Stimulated activated CD4-positive, alpha-beta T cell treated with anti-CD3 and anti-CD28 coated beads, Interleukin-1b, Interleukin-23, amount 100 ng/mL, for 24 hours (primary cell): ENCODE results near the gene NPW.

Experiments
- DNase-seq, 4 experiments: peaks; one replicate each; pipeline ENCODE4 v3.0.0-alpha.2; 2020; ENCODE audit warnings: low read depth in 4 of 4, low spot score in 1 of 4

The NPW gene

GRCh38 chr16:2019518-2019920, at the start of gene NPW:
NPW (plus strand) TSS chr16:2019785.
- DNase-seq = no peak

- DNase-seq = peak; percentile 84 to 94 (median 92)
Measured at GRCh38 chr16:1971796-1972489, 47.6 kb upstream of the NPW start, which contains the start of gene TBL3. TBL3 (plus strand) TSS chr16:1972053; CDS start chr16:1972165, 112 bp downstream.

- DNase-seq = no peak
Measured at GRCh38 chr16:1972490-1972877, 47.1 kb upstream of the NPW start.

GRCh38 chr16:1973461-1974156, 46.0 kb upstream of the NPW start:
- no peak for DNase-seq

- no peak for DNase-seq
Measured at GRCh38 chr16:1974157-1975070, 45.2 kb upstream of the NPW start.

GRCh38 chr16:1975432-1976215, 44.0 kb upstream of the NPW start:
- DNase-seq = no peak

- no peak for DNase-seq
Measured at GRCh38 chr16:1976216-1976520, 43.4 kb upstream of the NPW start.

GRCh38 chr16:1976951-1977874, 42.4 kb upstream of the NPW start:
- no peak for DNase-seq

GRCh38 chr16:1977875-1978268, 41.7 kb upstream of the NPW start:
- no peak for DNase-seq

GRCh38 chr16:1978476-1979120, 41.0 kb upstream of the NPW start:
- no peak for DNase-seq

GRCh38 chr16:1979271-1980029, 40.1 kb upstream of the NPW start:
- DNase-seq = no peak

GRCh38 chr16:1980030-1980769, 39.4 kb upstream of the NPW start:
- DNase-seq = no peak

- no peak for DNase-seq
Measured at GRCh38 chr16:1980770-1981087, 38.9 kb upstream of the NPW start.

GRCh38 chr16:1981398-1981836, 38.2 kb upstream of the NPW start, which contains the start of gene NOXO1:
NOXO1 (minus strand) TSS chr16:1981469; CDS start chr16:1981179, 290 bp downstream.
- no peak for DNase-seq

GRCh38 chr16:1982013-1982433, 37.6 kb upstream of the NPW start:
- DNase-seq = no peak

- DNase-seq = no peak
Measured at GRCh38 chr16:1982991-1983543, 36.5 kb upstream of the NPW start.

GRCh38 chr16:1983544-1984346, 35.8 kb upstream of the NPW start, which contains the start of gene GFER:
GFER (plus strand) TSS chr16:1984193; CDS start chr16:1984219, 26 bp downstream.
- DNase-seq = peak in 1 of 4 experiments; percentile 76
